GM12892 (cell line): Measurements from ENCODE around the gene FER.
"Not testable (repeated sequence)": the region's sequence is repeated elsewhere in the genome, so short reads cannot be mapped to it uniquely, and the experiment has no call there.

ENCODE experiments used
- POLR2A ChIP-seq: IDR thresholded peaks from 2 replicates; pipeline ENCODE4 v1.6.1; 2011; ENCODE audit warnings: low read depth, low read length, control low read depth
- POLR2AphosphoS5 ChIP-seq: IDR thresholded peaks from 2 replicates; pipeline ENCODE4 v1.6.1; 2011; ENCODE audit warnings: low read depth, low read length, control low read depth

DNA sequence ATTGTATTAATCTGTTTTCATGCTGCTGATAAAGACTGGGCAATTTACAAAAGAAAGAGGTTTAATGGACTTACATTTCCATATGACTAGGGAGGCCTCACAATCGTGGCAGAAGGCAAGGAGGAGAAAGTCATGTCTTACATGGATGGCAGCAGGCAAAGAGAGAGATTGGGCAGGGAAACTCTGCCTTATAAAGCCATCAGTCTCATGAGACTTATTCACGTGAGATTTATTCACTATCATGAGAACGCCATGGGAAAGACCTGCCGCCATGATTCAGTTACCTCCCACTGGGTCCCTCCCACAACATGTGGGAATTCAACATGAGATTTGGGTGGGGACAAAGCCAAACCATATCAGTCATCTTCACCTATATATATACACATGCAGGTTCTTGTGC is 103.4 kb downstream of the FER start:
- not testable (repeated sequence) for TF ChIP-seq POLR2A, POLR2AphosphoS5
